GM23248 (cell line): ENCODE measurements around the gene CYP2U1.

Experiments used
- EZH2 ChIP-seq: fragments of 200-600 bp; sonication (generic); IDR thresholded peaks from 2 replicates; pipeline ENCODE4 v1.6.1; 2018; ENCODE audit warnings: antibody characterized with exemption, mild to moderate bottlenecking; ENCODE audit not compliant: insufficient read depth, poor library complexity, severe bottlenecking
- EZH2phosphoT487 ChIP-seq: fragments of 200-600 bp; sonication (generic); IDR thresholded peaks from 2 replicates; pipeline ENCODE4 v1.6.1; 2018; ENCODE audit warnings: antibody characterized with exemption, moderate library complexity, mild to moderate bottlenecking, low read depth; ENCODE audit not compliant: insufficient read depth

GRCh38 chr4:107894138-107894603 lies 37.2 kb upstream of the CYP2U1 start:
- TF ChIP-seq EZH2 (no peak), EZH2phosphoT487 (no peak)
